DOHH2 (cell line): ENCODE measurements around the gene ATP11A.

Source experiments
- CTCF ChIP-seq: fragments of 200-600 bp; sonication (generic); IDR thresholded peaks from one replicate; pipeline ENCODE4 v1.5.1; 2014; ENCODE audit warnings: antibody characterized with exemption, mild to moderate bottlenecking, low read depth, low read length; ENCODE audit not compliant: poor library complexity, severe bottlenecking
- EZH2phosphoT487 ChIP-seq: fragments of 200-600 bp; sonication (generic); IDR thresholded peaks from 2 replicates; pipeline ENCODE4 v1.6.1; 2017; ENCODE audit warnings: borderline replicate concordance, mild to moderate bottlenecking, antibody characterized with exemption, low read length, moderate library complexity, mixed read lengths

GRCh38 chr13:112679381-112679780 is 10.5 kb upstream of the ATP11A start:
- TF ChIP-seq CTCF (no peak), EZH2phosphoT487 (no peak)
